ENCODE measurements around the gene KDM1A.

Gene KDM1A

DNA sequence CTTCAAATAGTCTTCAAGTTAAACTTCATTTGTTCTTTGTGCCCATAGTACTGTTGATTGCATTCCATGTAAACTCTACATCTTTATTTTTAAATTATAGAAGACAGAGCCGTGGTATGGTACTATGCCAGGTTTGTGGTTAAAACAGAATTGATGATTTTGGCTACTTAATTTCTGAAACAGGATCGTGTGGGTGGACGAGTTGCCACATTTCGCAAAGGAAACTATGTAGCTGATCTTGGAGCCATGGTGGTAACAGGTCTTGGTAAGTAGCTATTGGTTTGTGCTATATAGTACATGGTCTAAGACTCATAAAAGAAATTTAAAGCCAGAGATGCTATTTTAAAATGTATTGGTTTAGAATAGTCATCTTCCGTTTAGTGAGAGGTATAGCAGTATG lies 38.0 kb downstream of the KDM1A start:
- H3K9me3 ChIP-seq (ENCODE audit: control insufficient read depth, insufficient read depth, low read depth, low read length) = no peaks in the 10 kb centered on the region
- no peaks in the 10 kb centered on the region for H3K4me1 ChIP-seq (ENCODE audit: control insufficient read depth, insufficient read depth, low read length)
- no peak overlapping the region for H3K4me3 ChIP-seq (ENCODE audit: low read depth, low read length)
- TF ChIP-seq ZNF585B (tag by site-specific recombination; IDR thresholded peaks at IDR 0.05) (no peak), ZNF211 (tag by site-specific recombination; IDR thresholded peaks at IDR 0.05; ENCODE audit: low read depth) (no peak), IKZF3 (tag by site-specific recombination; IDR thresholded peaks at IDR 0.05) (no peak), ZNF571 (tag by site-specific recombination; IDR thresholded peaks at IDR 0.05) (no peak), MEIS1 (CRISPR knock-in tag; IDR thresholded peaks at IDR 0.05; ENCODE audit: borderline replicate concordance) (no peak), ZNF37A (tag by site-specific recombination; IDR thresholded peaks at IDR 0.05) (no peak), ZNF658 (tag by site-specific recombination; IDR thresholded peaks at IDR 0.05) (no peak), ZFP37 (tag by site-specific recombination; IDR thresholded peaks at IDR 0.05) (no peak)
- TF ChIP-seq, protein P1, sequence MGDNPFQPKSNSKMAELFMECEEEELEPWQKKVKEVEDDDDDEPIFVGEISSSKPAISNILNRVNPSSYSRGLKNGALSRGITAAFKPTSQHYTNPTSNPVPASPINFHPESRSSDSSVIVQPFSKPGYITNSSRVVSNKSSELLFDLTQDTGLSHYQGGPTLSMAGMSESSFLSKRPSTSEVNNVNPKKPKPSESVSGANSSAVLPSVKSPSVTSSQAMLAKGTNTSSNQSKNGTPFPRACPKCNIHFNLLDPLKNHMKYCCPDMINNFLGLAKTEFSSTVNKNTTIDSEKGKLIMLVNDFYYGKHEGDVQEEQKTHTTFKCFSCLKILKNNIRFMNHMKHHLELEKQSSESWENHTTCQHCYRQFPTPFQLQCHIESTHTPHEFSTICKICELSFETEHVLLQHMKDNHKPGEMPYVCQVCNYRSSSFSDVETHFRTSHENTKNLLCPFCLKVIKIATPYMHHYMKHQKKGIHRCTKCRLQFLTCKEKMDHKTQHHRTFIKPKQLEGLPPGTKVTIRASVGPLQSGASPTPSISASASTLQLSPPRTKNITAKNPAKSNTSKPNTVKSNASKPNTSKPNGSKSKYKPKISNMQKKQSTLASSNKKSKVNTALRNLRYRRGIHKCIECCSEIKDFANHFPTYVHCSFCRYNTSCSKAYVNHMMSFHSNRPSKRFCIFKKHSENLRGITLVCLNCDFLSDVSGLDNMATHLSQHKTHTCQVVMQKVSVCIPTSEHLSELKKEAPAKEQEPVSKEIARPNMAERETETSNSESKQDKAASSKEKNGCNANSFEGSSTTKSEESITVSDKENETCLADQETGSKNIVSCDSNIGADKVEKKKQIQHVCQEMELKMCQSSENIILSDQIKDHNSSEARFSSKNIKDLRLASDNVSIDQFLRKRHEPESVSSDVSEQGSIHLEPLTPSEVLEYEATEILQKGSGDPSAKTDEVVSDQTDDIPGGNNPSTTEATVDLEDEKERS (tag by site-specific recombination; IDR thresholded peaks at IDR 0.05) = no peak
- TF ChIP-seq, protein P2, sequence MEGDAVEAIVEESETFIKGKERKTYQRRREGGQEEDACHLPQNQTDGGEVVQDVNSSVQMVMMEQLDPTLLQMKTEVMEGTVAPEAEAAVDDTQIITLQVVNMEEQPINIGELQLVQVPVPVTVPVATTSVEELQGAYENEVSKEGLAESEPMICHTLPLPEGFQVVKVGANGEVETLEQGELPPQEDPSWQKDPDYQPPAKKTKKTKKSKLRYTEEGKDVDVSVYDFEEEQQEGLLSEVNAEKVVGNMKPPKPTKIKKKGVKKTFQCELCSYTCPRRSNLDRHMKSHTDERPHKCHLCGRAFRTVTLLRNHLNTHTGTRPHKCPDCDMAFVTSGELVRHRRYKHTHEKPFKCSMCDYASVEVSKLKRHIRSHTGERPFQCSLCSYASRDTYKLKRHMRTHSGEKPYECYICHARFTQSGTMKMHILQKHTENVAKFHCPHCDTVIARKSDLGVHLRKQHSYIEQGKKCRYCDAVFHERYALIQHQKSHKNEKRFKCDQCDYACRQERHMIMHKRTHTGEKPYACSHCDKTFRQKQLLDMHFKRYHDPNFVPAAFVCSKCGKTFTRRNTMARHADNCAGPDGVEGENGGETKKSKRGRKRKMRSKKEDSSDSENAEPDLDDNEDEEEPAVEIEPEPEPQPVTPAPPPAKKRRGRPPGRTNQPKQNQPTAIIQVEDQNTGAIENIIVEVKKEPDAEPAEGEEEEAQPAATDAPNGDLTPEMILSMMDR (tag by site-specific recombination; IDR thresholded peaks at IDR 0.05) = no peak
- TF ChIP-seq, protein P3, sequence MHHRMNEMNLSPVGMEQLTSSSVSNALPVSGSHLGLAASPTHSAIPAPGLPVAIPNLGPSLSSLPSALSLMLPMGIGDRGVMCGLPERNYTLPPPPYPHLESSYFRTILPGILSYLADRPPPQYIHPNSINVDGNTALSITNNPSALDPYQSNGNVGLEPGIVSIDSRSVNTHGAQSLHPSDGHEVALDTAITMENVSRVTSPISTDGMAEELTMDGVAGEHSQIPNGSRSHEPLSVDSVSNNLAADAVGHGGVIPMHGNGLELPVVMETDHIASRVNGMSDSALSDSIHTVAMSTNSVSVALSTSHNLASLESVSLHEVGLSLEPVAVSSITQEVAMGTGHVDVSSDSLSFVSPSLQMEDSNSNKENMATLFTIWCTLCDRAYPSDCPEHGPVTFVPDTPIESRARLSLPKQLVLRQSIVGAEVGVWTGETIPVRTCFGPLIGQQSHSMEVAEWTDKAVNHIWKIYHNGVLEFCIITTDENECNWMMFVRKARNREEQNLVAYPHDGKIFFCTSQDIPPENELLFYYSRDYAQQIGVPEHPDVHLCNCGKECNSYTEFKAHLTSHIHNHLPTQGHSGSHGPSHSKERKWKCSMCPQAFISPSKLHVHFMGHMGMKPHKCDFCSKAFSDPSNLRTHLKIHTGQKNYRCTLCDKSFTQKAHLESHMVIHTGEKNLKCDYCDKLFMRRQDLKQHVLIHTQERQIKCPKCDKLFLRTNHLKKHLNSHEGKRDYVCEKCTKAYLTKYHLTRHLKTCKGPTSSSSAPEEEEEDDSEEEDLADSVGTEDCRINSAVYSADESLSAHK (tag by site-specific recombination; IDR thresholded peaks at IDR 0.05) = no peak
- TF ChIP-seq, protein P4, sequence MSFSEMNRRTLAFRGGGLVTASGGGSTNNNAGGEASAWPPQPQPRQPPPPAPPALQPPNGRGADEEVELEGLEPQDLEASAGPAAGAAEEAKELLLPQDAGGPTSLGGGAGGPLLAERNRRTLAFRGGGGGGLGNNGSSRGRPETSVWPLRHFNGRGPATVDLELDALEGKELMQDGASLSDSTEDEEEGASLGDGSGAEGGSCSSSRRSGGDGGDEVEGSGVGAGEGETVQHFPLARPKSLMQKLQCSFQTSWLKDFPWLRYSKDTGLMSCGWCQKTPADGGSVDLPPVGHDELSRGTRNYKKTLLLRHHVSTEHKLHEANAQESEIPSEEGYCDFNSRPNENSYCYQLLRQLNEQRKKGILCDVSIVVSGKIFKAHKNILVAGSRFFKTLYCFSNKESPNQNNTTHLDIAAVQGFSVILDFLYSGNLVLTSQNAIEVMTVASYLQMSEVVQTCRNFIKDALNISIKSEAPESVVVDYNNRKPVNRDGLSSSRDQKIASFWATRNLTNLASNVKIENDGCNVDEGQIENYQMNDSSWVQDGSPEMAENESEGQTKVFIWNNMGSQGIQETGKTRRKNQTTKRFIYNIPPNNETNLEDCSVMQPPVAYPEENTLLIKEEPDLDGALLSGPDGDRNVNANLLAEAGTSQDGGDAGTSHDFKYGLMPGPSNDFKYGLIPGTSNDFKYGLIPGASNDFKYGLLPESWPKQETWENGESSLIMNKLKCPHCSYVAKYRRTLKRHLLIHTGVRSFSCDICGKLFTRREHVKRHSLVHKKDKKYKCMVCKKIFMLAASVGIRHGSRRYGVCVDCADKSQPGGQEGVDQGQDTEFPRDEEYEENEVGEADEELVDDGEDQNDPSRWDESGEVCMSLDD (tag by site-specific recombination; IDR thresholded peaks at IDR 0.05) = no peak
- TF ChIP-seq, protein P5, sequence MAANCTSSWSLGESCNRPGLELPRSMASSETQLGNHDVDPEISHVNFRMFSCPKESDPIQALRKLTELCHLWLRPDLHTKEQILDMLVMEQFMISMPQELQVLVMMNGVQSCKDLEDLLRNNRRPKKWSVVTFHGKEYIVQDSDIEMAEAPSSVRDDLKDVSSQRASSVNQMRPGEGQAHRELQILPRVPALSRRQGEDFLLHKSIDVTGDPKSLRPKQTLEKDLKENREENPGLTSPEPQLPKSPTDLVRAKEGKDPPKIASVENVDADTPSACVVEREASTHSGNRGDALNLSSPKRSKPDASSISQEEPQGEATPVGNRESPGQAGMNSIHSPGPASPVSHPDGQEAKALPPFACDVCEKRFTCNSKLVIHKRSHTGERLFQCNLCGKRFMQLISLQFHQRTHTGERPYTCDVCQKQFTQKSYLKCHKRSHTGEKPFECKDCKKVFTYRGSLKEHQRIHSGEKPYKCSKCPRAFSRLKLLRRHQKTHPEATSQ (tag by site-specific recombination; IDR thresholded peaks at IDR 0.05) = no peak
- TF ChIP-seq, protein P6, sequence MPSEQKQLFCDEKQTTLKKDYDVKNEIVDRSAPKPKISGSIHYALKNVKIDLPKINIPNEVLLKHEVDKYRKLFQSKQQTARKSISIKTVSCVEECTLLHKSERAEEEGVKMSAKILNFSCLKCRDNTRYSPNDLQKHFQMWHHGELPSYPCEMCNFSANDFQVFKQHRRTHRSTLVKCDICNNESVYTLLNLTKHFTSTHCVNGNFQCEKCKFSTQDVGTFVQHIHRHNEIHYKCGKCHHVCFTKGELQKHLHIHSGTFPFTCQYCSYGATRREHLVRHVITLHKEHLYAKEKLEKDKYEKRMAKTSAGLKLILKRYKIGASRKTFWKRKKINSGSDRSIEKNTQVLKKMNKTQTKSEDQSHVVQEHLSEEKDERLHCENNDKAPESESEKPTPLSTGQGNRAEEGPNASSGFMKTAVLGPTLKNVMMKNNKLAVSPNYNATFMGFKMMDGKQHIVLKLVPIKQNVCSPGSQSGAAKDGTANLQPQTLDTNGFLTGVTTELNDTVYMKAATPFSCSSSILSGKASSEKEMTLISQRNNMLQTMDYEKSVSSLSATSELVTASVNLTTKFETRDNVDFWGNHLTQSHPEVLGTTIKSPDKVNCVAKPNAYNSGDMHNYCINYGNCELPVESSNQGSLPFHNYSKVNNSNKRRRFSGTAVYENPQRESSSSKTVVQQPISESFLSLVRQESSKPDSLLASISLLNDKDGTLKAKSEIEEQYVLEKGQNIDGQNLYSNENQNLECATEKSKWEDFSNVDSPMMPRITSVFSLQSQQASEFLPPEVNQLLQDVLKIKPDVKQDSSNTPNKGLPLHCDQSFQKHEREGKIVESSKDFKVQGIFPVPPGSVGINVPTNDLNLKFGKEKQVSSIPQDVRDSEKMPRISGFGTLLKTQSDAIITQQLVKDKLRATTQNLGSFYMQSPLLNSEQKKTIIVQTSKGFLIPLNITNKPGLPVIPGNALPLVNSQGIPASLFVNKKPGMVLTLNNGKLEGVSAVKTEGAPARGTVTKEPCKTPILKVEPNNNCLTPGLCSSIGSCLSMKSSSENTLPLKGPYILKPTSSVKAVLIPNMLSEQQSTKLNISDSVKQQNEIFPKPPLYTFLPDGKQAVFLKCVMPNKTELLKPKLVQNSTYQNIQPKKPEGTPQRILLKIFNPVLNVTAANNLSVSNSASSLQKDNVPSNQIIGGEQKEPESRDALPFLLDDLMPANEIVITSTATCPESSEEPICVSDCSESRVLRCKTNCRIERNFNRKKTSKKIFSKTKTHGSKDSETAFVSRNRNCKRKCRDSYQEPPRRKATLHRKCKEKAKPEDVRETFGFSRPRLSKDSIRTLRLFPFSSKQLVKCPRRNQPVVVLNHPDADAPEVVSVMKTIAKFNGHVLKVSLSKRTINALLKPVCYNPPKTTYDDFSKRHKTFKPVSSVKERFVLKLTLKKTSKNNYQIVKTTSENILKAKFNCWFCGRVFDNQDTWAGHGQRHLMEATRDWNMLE (tag by site-specific recombination; conservative IDR thresholded peaks at IDR 0.05; ENCODE audit: low read depth) = no peak
- TF ChIP-seq, protein P7, sequence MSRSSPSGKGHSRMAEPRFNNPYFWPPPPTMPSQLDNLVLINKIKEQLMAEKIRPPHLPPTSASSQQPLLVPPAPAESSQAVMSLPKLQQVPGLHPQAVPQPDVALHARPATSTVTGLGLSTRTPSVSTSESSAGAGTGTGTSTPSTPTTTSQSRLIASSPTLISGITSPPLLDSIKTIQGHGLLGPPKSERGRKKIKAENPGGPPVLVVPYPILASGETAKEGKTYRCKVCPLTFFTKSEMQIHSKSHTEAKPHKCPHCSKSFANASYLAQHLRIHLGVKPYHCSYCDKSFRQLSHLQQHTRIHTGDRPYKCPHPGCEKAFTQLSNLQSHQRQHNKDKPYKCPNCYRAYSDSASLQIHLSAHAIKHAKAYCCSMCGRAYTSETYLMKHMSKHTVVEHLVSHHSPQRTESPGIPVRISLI (tag by site-specific recombination; IDR thresholded peaks at IDR 0.05) = no peak
- no peak overlapping the region for H3K27ac ChIP-seq (ENCODE audit: extremely low read depth, low read depth, low read length)
- ChIA-PET POLR2A (no interaction called here), CTCF (interaction anchor here (0.9 to 3.3 kb wide), 3 partner anchors 9 to 127 kb away, joined by 3 to 15 read pairs (median 9); no protein-coding TSS in a partner anchor)
- peaks cover 49 to 91% of the 10 kb centered on the region in 2 experiments for H3K36me3 ChIP-seq (ENCODE audit: control insufficient read depth in 2 of 2, insufficient read depth in 1 of 2, low read length in 2 of 2)

Measured in HEK293 (cell line).